ENCODE results near the gene ELFN2. TPM values are rescaled to one million over a fixed set of nuclear protein-coding genes. Genes with fewer than 3 reads are reported as not detected.

Gene ELFN2
- total and polyA plus RNA-seq, 4 donors = 0.62 to 6.8 (median 1.6) TPM

- no peaks in the 10 kb centered on the region for H3K36me3 ChIP-seq (ENCODE audit: control insufficient read depth in 4 of 4, insufficient read depth in 4 of 4, low read length in 4 of 4)
- peaks cover 0 to 6% (median 0%) of the 10 kb centered on the region in 3 donors for H3K27me3 ChIP-seq (ENCODE audit: control insufficient read depth in 3 of 3, insufficient read depth in 3 of 3, low read length in 2 of 3)
- TF ChIP-seq CTCF (IDR thresholded peaks at IDR 0.05; ENCODE audit: control extremely low read depth, extremely low read depth) = no peak
- H3K27ac ChIP-seq (ENCODE audit: low read depth in 1 of 2, low read length in 1 of 2) = no peak overlapping the region
- no peak for DNase-seq
- H3K4me3 ChIP-seq = no peak overlapping the region
- no peak for ATAC-seq (ENCODE audit: insufficient read depth, low FRiP score)
- no peaks in the 10 kb centered on the region for H3K9me3 ChIP-seq (ENCODE audit: control insufficient read depth in 4 of 4, insufficient read depth in 3 of 4, low read length in 3 of 4)
- H3K9ac ChIP-seq (ENCODE audit: insufficient read depth in 1 of 2, low read length in 2 of 2) = no peak overlapping the region
- peaks cover 0 to 1% (median 0%) of the 10 kb centered on the region in 5 donors for H3K4me1 ChIP-seq (ENCODE audit: control insufficient read depth in 5 of 5, insufficient read depth in 5 of 5, low read length in 5 of 5)
- 90 to 98% methylated on average over 3 of the region's 3 CpGs for WGBS, 2 donors
These were observed 33.4 kb upstream of the ELFN2 start for GRCh38 chr22:37460684-37461083.

GRCh38 chr22:37459206-37459605, 31.9 kb upstream of the ELFN2 start:
- Histone ChIP-seq H3K4me1 (ENCODE audit: control insufficient read depth in 5 of 5, insufficient read depth in 5 of 5, low read length in 5 of 5) (peaks cover 0 to 6% (median 0%) of the 10 kb centered on the region in 5 donors), H3K9ac (ENCODE audit: insufficient read depth in 1 of 2, low read length in 2 of 2) (no peak overlapping the region), H3K27me3 (ENCODE audit: control insufficient read depth in 3 of 3, insufficient read depth in 3 of 3, low read length in 2 of 3) (peaks cover 0 to 6% (median 0%) of the 10 kb centered on the region in 3 donors), H3K9me3 (ENCODE audit: control insufficient read depth in 4 of 4, insufficient read depth in 3 of 4, low read length in 3 of 4) (no peaks in the 10 kb centered on the region), H3K27ac (ENCODE audit: low read depth in 1 of 2, low read length in 1 of 2) (no peak overlapping the region), H3K36me3 (ENCODE audit: control insufficient read depth in 4 of 4, insufficient read depth in 4 of 4, low read length in 4 of 4) (no peaks in the 10 kb centered on the region), H3K4me3 (no peak overlapping the region)
- no peak for DNase-seq
- no peak for TF ChIP-seq CTCF (IDR thresholded peaks at IDR 0.05; ENCODE audit: control extremely low read depth, extremely low read depth)
- no peak for ATAC-seq (ENCODE audit: insufficient read depth, low FRiP score)
- 71 to 82% methylated on average over 9 of the region's 9 CpGs for WGBS, 2 donors

GRCh38 chr22:37457093-37457893, 30.0 kb upstream of the ELFN2 start:
- Histone ChIP-seq H3K4me1 (ENCODE audit: control insufficient read depth in 5 of 5, insufficient read depth in 5 of 5, low read length in 5 of 5) (peaks cover 0 to 6% (median 0%) of the 10 kb centered on the region in 5 donors), H3K27me3 (ENCODE audit: control insufficient read depth in 3 of 3, insufficient read depth in 3 of 3, low read length in 2 of 3) (peaks cover 0 to 6% (median 0%) of the 10 kb centered on the region in 3 donors), H3K36me3 (ENCODE audit: control insufficient read depth in 4 of 4, insufficient read depth in 4 of 4, low read length in 4 of 4) (no peaks in the 10 kb centered on the region), H3K9me3 (ENCODE audit: control insufficient read depth in 4 of 4, insufficient read depth in 3 of 4, low read length in 3 of 4) (no peaks in the 10 kb centered on the region), H3K4me3 (no peak overlapping the region), H3K9ac (ENCODE audit: insufficient read depth in 1 of 2, low read length in 2 of 2) (no peak overlapping the region), H3K27ac (ENCODE audit: low read depth in 1 of 2, low read length in 1 of 2) (no peak overlapping the region)
- 47 to 50% methylated on average over 4 of the region's 4 CpGs for WGBS, 2 donors
- peak; percentile 43 to 74 (median 50) for DNase-seq
- peak; percentile 45 for ATAC-seq (ENCODE audit: insufficient read depth, low FRiP score)
- TF ChIP-seq CTCF (IDR thresholded peaks at IDR 0.05; ENCODE audit: control extremely low read depth, extremely low read depth) = peak; percentile 77
